K562 (cell line): ENCODE data around the gene TXNDC15. TPM values are rescaled to one million over a fixed set of nuclear protein-coding genes. Genes with fewer than 3 reads are reported as not detected.

ENCODE experiments used
- ATAC-seq: fragments of 200-7000 bp; cut with Tn5 transposase; 3 replicates; pipeline ENCODE4 v1.9.1; 2020; ENCODE audit warnings: moderate library complexity
- BruUV-seq: library from RNA; stranded (reverse); fragments of 400-500 nt; replicated peaks from 2 replicates; lab custom pipeline; 2021; lab: Mats Ljungman, UMichigan
- CTCF ChIA-PET: fragments of 300-600 bp; formaldehyde crosslinking; extraction: SDS; loops from one replicate; lab custom pipeline; 2021; ENCODE audit warnings: low intra/inter-chr PET ratio; lab: Yijun Ruan, JAX
- POLR2A ChIA-PET: fragments of 300-600, 350-650 bp; sonication (Branson Sonifier 250); formaldehyde crosslinking; extraction: SDS; loops from one replicate; lab custom pipeline; 2021; ENCODE audit warnings: antibody characterized with exemption, inconsistent platforms; lab: Yijun Ruan, JAX
- DNase-seq, 4 experiments: peaks; one replicate each; pipeline versions ENCODE4 v3.0.0 to v3.0.0-alpha.2; 2011 to 2018; ENCODE audit warnings: low spot score in 3 of 4, mixed read lengths in 3 of 4; ENCODE audit errors: extremely low read depth in 1 of 4
- FAIRE-seq: peaks from 2 replicates; lab custom pipeline; 2011; peaks lifted over from hg19 to GRCh38; lab: Jason Lieb, UNC
- H2AFZ ChIP-seq: 2 replicates; pipeline ENCODE4 v1.6.0; 2011; ENCODE audit warnings: low read depth, low read length, control low read depth, inconsistent platforms
- H3K27ac ChIP-seq: fragments of 200-600 bp; 3 replicates; pipeline ENCODE4 v1.8.0; 2011; ENCODE audit warnings: low read depth, mild to moderate bottlenecking, control low read depth, inconsistent platforms, low read length, moderate library complexity, mixed read lengths; ENCODE audit errors: extremely low read depth
- H3K27me3 ChIP-seq, 2 experiments: fragments of 300-600 bp in 1 of 2; 2 replicates in 1 of 2; 3 replicates in 1 of 2; pipeline versions ENCODE4 v1.6.0 to v1.8.0; 2011; ENCODE audit warnings: inconsistent platforms in 2 of 2, low read length in 2 of 2, mild to moderate bottlenecking in 1 of 2, mixed read lengths in 1 of 2, moderate library complexity in 1 of 2; ENCODE audit not compliant: control insufficient read depth in 2 of 2, insufficient read depth in 2 of 2
- H3K36me3 ChIP-seq: fragments of 300-600 bp; 3 replicates; pipeline ENCODE4 v1.8.0; 2011; ENCODE audit warnings: mild to moderate bottlenecking, low read length, inconsistent platforms; ENCODE audit not compliant: control insufficient read depth, insufficient read depth
- H3K4me1 ChIP-seq, 2 experiments: fragments of 200-600 bp in 1 of 2; replicated peaks in 1 of 2; 2 replicates in 1 of 2; 3 replicates in 1 of 2; pipeline versions ENCODE4 v1.5.1 to v1.8.0; 2011; ENCODE audit warnings: inconsistent platforms in 2 of 2, low read length in 2 of 2, mild to moderate bottlenecking in 1 of 2, mixed read lengths in 1 of 2, moderate library complexity in 1 of 2; ENCODE audit not compliant: control insufficient read depth in 2 of 2, insufficient read depth in 2 of 2
- H3K4me2 ChIP-seq: 2 replicates; pipeline ENCODE4 v1.6.1; 2011; ENCODE audit warnings: low read length, control low read depth, inconsistent platforms, mixed read lengths; ENCODE audit not compliant: insufficient read depth
- H3K4me3 ChIP-seq: fragments of 200-600 bp; sonication (generic), shearing (Covaris generic); 2 replicates; pipeline ENCODE4 v1.5.1; 2016; ENCODE audit warnings: control low read depth, inconsistent platforms
- H3K79me2 ChIP-seq: fragments of 200-600 bp; 3 replicates; pipeline ENCODE4 v1.8.0; 2011; ENCODE audit warnings: low read length, inconsistent platforms; ENCODE audit not compliant: control insufficient read depth, insufficient read depth
- H3K9ac ChIP-seq, 2 experiments: 2 replicates each; pipeline versions ENCODE4 v1.6.0 to v1.6.1; 2011; ENCODE audit warnings: low read depth in 2 of 2, low read length in 2 of 2, control low read depth in 1 of 2, inconsistent platforms in 1 of 2, mild to moderate bottlenecking in 1 of 2, mixed read lengths in 1 of 2; ENCODE audit not compliant: insufficient read depth in 1 of 2
- H3K9me1 ChIP-seq: one replicate; pipeline ENCODE4 v1.6.0; 2011; ENCODE audit warnings: inconsistent platforms, mild to moderate bottlenecking, low read length, moderate library complexity; ENCODE audit not compliant: control insufficient read depth, insufficient read depth
- H3K9me3 ChIP-seq: replicated peaks from 2 replicates; pipeline ENCODE4 v1.5.1; 2011; ENCODE audit warnings: low read depth, low read length, inconsistent platforms; ENCODE audit not compliant: control insufficient read depth, insufficient read depth
- H4K20me1 ChIP-seq: replicated peaks from 2 replicates; pipeline ENCODE4 v1.6.1; 2011; ENCODE audit warnings: low read length, inconsistent platforms, mixed read lengths; ENCODE audit not compliant: control insufficient read depth, insufficient read depth
- CBFB ChIP-seq: sonication (generic); formaldehyde crosslinking; IDR thresholded peaks from 2 replicates; pipeline ENCODE4 v1.4.0; 2020; ENCODE audit warnings: mild to moderate bottlenecking, missing genetic modification reagents
- CC2D1A ChIP-seq: fragments of 450-650 bp; IDR thresholded peaks from 2 replicates; pipeline ENCODE4 v1.6.1; 2017; ENCODE audit warnings: mild to moderate bottlenecking
- CHD2 ChIP-seq: IDR thresholded peaks from 2 replicates; pipeline ENCODE4 v1.6.1; 2011; ENCODE audit warnings: low read depth, low read length
- DPF2 ChIP-seq: fragments of 450-650 bp; IDR thresholded peaks from 2 replicates; pipeline ENCODE4 v1.6.1; 2016
- FOXK2 ChIP-seq, 2 experiments: fragments of 450-650 bp; IDR thresholded peaks in 1 of 2; conservative IDR thresholded peaks in 1 of 2; 2 replicates each; pipeline ENCODE4 v1.6.1; 2016; ENCODE audit warnings: low read depth in 2 of 2, mild to moderate bottlenecking in 1 of 2
- HDAC8 ChIP-seq: fragments of 450-650 bp; IDR thresholded peaks from 2 replicates; pipeline ENCODE4 v1.6.1; 2016; ENCODE audit warnings: mild to moderate bottlenecking, missing genetic modification characterization, moderate library complexity, missing compliant biosample characterization
- HNRNPK ChIP-seq: fragments of 200-400 bp; formaldehyde crosslinking; IDR thresholded peaks from one replicate; pipeline ENCODE4 v1.6.1; 2018; ENCODE audit warnings: mild to moderate bottlenecking, low read depth, low read length; ENCODE audit not compliant: poor library complexity, severe bottlenecking
- L3MBTL2 ChIP-seq: fragments of 450-650 bp; IDR thresholded peaks from 2 replicates; pipeline ENCODE4 v1.6.1; 2016; ENCODE audit warnings: mild to moderate bottlenecking, moderate library complexity
- PHB ChIP-seq: fragments of 250-450 bp; sonication (Bioruptor Pico); IDR thresholded peaks from 2 replicates; pipeline ENCODE4 v1.5.0; 2021
- PPARD ChIP-seq: fragments of 250-450 bp; sonication (Bioruptor Pico); IDR thresholded peaks from 2 replicates; pipeline ENCODE4 v1.8.0; 2022; ENCODE audit warnings: inconsistent platforms, mild to moderate bottlenecking, moderate library complexity
- TAF1 ChIP-seq: IDR thresholded peaks from 2 replicates; pipeline ENCODE4 v1.6.1; 2011; ENCODE audit warnings: mild to moderate bottlenecking, low read length, moderate library complexity; ENCODE audit not compliant: insufficient read depth, control insufficient read depth, severe bottlenecking; ENCODE audit errors: extremely low read depth
- TAL1 ChIP-seq: fragments of 450-650 bp; IDR thresholded peaks from 2 replicates; pipeline ENCODE4 v1.6.1; 2016; ENCODE audit warnings: mild to moderate bottlenecking
- TEAD4 ChIP-seq, 2 experiments: sonication (generic) in 1 of 2; formaldehyde crosslinking in 1 of 2; IDR thresholded peaks; 2 replicates each; pipeline versions ENCODE4 v1.6.1 to v1.8.0; 2012 to 2022; ENCODE audit warnings: borderline replicate concordance in 1 of 2, inconsistent platforms in 1 of 2, low read length in 1 of 2, mild to moderate bottlenecking in 1 of 2, missing genetic modification reagents in 1 of 2
- TFAM ChIP-seq: fragments of 250-450 bp; sonication (Bioruptor Pico); conservative IDR thresholded peaks from 2 replicates; pipeline ENCODE4 v1.5.0; 2021; ENCODE audit warnings: mild to moderate bottlenecking, moderate library complexity
- ZBTB34 ChIP-seq: fragments of 250-450 bp; sonication (Bioruptor Pico); IDR thresholded peaks from 2 replicates; pipeline ENCODE4 v1.8.0; 2021; ENCODE audit warnings: mild to moderate bottlenecking, moderate library complexity
- ZFPM2 ChIP-seq: fragments of 250-450 bp; sonication (Bioruptor Pico); IDR thresholded peaks from 2 replicates; pipeline ENCODE4 v1.5.1; 2022; ENCODE audit warnings: mild to moderate bottlenecking
- ZNF23 ChIP-seq: fragments of 250-450 bp; sonication (Bioruptor Pico); IDR thresholded peaks from 2 replicates; pipeline ENCODE4 v1.4.0; 2020; ENCODE audit warnings: mild to moderate bottlenecking
- ZNF3 ChIP-seq: fragments of 250-450 bp; sonication (Bioruptor Pico); IDR thresholded peaks from 2 replicates; pipeline ENCODE4 v1.5.0; 2021; ENCODE audit warnings: mild to moderate bottlenecking, moderate library complexity
- ZNF695 ChIP-seq: fragments of 450-650 bp; formaldehyde crosslinking; IDR thresholded peaks from 2 replicates; pipeline ENCODE4 v1.4.0; 2020; ENCODE audit warnings: mild to moderate bottlenecking, moderate library complexity
- WGBS: fragments of 100-300 bp; shearing (Covaris generic); methylation state at CpG from one replicate; pipeline ENCODE4 v1.1.6; 2016; ENCODE audit warnings: low coverage, mixed read lengths; ENCODE audit not compliant: insufficient coverage; ENCODE audit errors: missing lambda C conversion rate; 5-methylcytosine and 5-hydroxymethylcytosine counted together
- in situ Hi-C: fragments of 300-500 bp; cut with MboI; formaldehyde crosslinking; loops from 4 replicates; pipeline ENCODE4 v1.15.0; 2018; ENCODE audit warnings: inconsistent platforms, mixed read lengths
- intact Hi-C: fragments of 100-400 bp; cut with micrococcal nuclease; formaldehyde crosslinking; loops from 2 replicates; pipeline ENCODE4 v1.14.2; 2022
- polyA plus RNA-seq, 8 experiments: library from polyadenylated mRNA; depleted of rRNA in 4 of 8; stranded (reverse) in 5 of 8; unstranded in 3 of 8; fragments of >200 nt; fragmentation: Nextera tagmentation in 2 of 8; fragmentation: Illumina TruSeq in 1 of 8; extraction: Ambion mirVana in 2 of 8; extraction: Trizol in 1 of 8; gene quantifications; 2 replicates each; pipeline versions ENCODE4 v1.2.1 to v1.2.3, GENCODE V29; 2011 to 2014; ENCODE audit warnings: inconsistent platforms in 1 of 8, missing spikeins in 1 of 8
- total RNA-seq, 7 experiments: library from RNA; depleted of rRNA in 6 of 7; stranded (reverse); fragments of >200 nt in 6 of 7; fragmentation: Illumina TruSeq in 2 of 7; extraction: Trizol in 2 of 7; gene quantifications; 2 replicates each; pipeline versions ENCODE4 v1.2.1 to v1.2.3, GENCODE V29; 2011 to 2021; ENCODE audit warnings: low replicate concordance in 1 of 7
- TF ChIP-seq, protein P1 (sequence below): sonication (generic); formaldehyde crosslinking; IDR thresholded peaks from 2 replicates; pipeline ENCODE4 v1.8.1; 2023; ENCODE audit warnings: missing genetic modification reagents, mild to moderate bottlenecking, borderline replicate concordance

The TXNDC15 gene
- total and polyA plus RNA-seq, 9 of the 15 experiments (the other 6 are each of a cell fraction or from before 2014, with no cell fraction given) = 3.0 to 15.4 (median 12.3) TPM

DNA sequence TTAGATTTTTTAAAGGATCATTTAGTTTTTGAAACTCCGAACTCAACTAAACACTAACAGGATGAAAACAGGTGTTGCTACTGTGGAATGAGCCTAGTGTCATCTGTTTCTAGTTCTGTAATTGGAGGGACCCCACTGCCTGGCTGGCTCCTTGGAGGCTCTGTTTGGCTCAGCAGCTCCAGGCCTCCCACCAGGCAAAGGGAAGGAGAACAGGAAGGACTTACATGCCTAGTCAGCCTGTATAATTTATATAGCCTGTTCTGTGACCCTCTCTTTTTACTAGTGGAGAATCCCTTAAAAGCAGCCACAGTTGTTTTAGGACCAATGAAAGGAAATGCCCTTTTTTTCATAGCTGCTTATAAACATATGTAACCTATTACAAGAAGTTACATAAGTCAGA lies 49.5 kb upstream of the TXNDC15 start:
- ATAC-seq = no peak
- intact Hi-C loops = no loop called here
- DNase-seq = no peak
- Histone ChIP-seq H3K27me3 (no peaks in the 10 kb centered on the region), H3K36me3 (peaks cover 90% of the 10 kb centered on the region), H3K4me3 (no peak overlapping the region), H3K4me1 (no peaks in the 10 kb centered on the region), H3K9ac (no peak overlapping the region), H3K9me3 (no peaks in the 10 kb centered on the region), H3K79me2 (no peaks in the 10 kb centered on the region), H3K4me2 (no peak overlapping the region), H3K27ac (no peak overlapping the region), H4K20me1 (no peaks in the 10 kb centered on the region), H3K9me1 (no peaks in the 10 kb centered on the region), H2AFZ (no peak overlapping the region)
- ChIA-PET POLR2A (interaction anchor here (0.6 to 1.0 kb wide), 2 partner anchors 17 to 43 kb away, joined by 3 to 8 read pairs; no protein-coding TSS in a partner anchor), CTCF (no interaction called here)
- TF ChIP-seq TAL1 (no peak), PPARD (no peak), TFAM (CRISPR knock-in tag) (no peak), FOXK2 (conservative IDR thresholded peaks at IDR 0.05 in 1 of 2, IDR thresholded peaks at IDR 0.05 in 1 of 2; ENCODE audit: low read depth in 2 of 2) (no peak), TEAD4 (IDR thresholded peaks at IDR 0.05; ENCODE audit: low read length) (no peak), TEAD4 (CRISPR knock-in tag; IDR thresholded peaks at IDR 0.05; ENCODE audit: borderline replicate concordance) (no peak), ZFPM2 (CRISPR knock-in tag) (no peak), PHB (CRISPR knock-in tag) (no peak), CHD2 (no peak), ZNF23 (no peak), CBFB (CRISPR knock-in tag) (no peak), ZNF3 (CRISPR knock-in tag) (no peak), ZNF695 (no peak), HDAC8 (no peak), ZBTB34 (CRISPR knock-in tag) (no peak), HNRNPK (no peak), DPF2 (no peak), TAF1 (no peak), L3MBTL2 (no peak), CC2D1A (no peak)
- TF ChIP-seq, protein P1, sequence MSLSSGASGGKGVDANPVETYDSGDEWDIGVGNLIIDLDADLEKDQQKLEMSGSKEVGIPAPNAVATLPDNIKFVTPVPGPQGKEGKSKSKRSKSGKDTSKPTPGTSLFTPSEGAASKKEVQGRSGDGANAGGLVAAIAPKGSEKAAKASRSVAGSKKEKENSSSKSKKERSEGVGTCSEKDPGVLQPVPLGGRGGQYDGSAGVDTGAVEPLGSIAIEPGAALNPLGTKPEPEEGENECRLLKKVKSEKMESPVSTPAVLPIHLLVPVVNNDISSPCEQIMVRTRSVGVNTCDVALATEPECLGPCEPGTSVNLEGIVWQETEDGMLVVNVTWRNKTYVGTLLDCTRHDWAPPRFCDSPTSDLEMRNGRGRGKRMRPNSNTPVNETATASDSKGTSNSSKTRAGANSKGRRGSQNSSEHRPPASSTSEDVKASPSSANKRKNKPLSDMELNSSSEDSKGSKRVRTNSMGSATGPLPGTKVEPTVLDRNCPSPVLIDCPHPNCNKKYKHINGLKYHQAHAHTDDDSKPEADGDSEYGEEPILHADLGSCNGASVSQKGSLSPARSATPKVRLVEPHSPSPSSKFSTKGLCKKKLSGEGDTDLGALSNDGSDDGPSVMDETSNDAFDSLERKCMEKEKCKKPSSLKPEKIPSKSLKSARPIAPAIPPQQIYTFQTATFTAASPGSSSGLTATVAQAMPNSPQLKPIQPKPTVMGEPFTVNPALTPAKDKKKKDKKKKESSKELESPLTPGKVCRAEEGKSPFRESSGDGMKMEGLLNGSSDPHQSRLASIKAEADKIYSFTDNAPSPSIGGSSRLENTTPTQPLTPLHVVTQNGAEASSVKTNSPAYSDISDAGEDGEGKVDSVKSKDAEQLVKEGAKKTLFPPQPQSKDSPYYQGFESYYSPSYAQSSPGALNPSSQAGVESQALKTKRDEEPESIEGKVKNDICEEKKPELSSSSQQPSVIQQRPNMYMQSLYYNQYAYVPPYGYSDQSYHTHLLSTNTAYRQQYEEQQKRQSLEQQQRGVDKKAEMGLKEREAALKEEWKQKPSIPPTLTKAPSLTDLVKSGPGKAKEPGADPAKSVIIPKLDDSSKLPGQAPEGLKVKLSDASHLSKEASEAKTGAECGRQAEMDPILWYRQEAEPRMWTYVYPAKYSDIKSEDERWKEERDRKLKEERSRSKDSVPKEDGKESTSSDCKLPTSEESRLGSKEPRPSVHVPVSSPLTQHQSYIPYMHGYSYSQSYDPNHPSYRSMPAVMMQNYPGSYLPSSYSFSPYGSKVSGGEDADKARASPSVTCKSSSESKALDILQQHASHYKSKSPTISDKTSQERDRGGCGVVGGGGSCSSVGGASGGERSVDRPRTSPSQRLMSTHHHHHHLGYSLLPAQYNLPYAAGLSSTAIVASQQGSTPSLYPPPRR = no peak
- no peak for FAIRE-seq
- no TSS peak for BruUV-seq
- in situ Hi-C loops = no loop called here
- 88% methylated on average over 1 of the region's 1 CpG for WGBS
